ENCODE data around the gene GPLD1.
"Not testable (repeated sequence)": the region's sequence is repeated elsewhere in the genome, so short reads cannot be mapped to it uniquely, and the experiment has no call there.

The GPLD1 gene

GRCh38 chr6:24410622-24411021 lies 78.8 kb downstream of the GPLD1 start:
- no peak for DNase-seq (ENCODE audit: low spot score)

- DNase-seq (ENCODE audit: low spot score) = no peak
Measured at GRCh38 chr6:24408719-24409410, 80.5 kb downstream of the GPLD1 start.

- no peak for DNase-seq (ENCODE audit: low spot score)
Measured at GRCh38 chr6:24405262-24405661, 84.1 kb downstream of the GPLD1 start.

GRCh38 chr6:24403501-24403824 lies 85.9 kb downstream of the GPLD1 start:
- DNase-seq (ENCODE audit: low spot score) = peak; percentile 59

- DNase-seq (ENCODE audit: low spot score) = peak; percentile 80
Measured at GRCh38 chr6:24402697-24403500, 86.5 kb downstream of the GPLD1 start, which contains the start of gene MRS2. TSS of gene MRS2 (plus strand) at chr6:24402936. CDS start at chr6:24403047, 111 bp downstream.

- no peak for DNase-seq (ENCODE audit: low spot score)
Measured at GRCh38 chr6:24401458-24401857, 87.9 kb downstream of the GPLD1 start.

GRCh38 chr6:24400045-24401039 lies 89.0 kb downstream of the GPLD1 start:
- not testable (repeated sequence) for DNase-seq (ENCODE audit: low spot score)

- DNase-seq (ENCODE audit: low spot score) = no peak
Measured at GRCh38 chr6:24397631-24398030, 91.7 kb downstream of the GPLD1 start.

GRCh38 chr6:24396824-24397223 lies 92.6 kb downstream of the GPLD1 start:
- no peak for DNase-seq (ENCODE audit: low spot score)

- DNase-seq (ENCODE audit: low spot score) = peak; percentile 65
Measured at GRCh38 chr6:24394780-24395437, 94.5 kb downstream of the GPLD1 start.

GRCh38 chr6:24394061-24394779 lies 95.2 kb downstream of the GPLD1 start:
- DNase-seq (ENCODE audit: low spot score) = no peak

GRCh38 chr6:24391756-24392405 lies 97.5 kb downstream of the GPLD1 start:
- no peak for DNase-seq (ENCODE audit: low spot score)

GRCh38 chr6:24391208-24391607 lies 98.2 kb downstream of the GPLD1 start:
- DNase-seq (ENCODE audit: low spot score) = no peak

GRCh38 chr6:24387818-24388217 lies 101.6 kb downstream of the GPLD1 start:
- DNase-seq (ENCODE audit: low spot score) = no peak

GRCh38 chr6:24385536-24386269 lies 103.7 kb downstream of the GPLD1 start:
- DNase-seq (ENCODE audit: low spot score) = no peak

GRCh38 chr6:24384369-24385130 lies 104.8 kb downstream of the GPLD1 start:
- DNase-seq (ENCODE audit: low spot score) = not testable (repeated sequence)

- not testable (repeated sequence) for DNase-seq (ENCODE audit: low spot score)
Measured at GRCh38 chr6:24382891-24383494, 106.4 kb downstream of the GPLD1 start.

- DNase-seq (ENCODE audit: low spot score) = no peak
Measured at GRCh38 chr6:24382220-24382540, 107.2 kb downstream of the GPLD1 start.
